AG04449 (cell line): Measurements from ENCODE around the gene RAB10.
"Not testable (repeated sequence)": the region's sequence is repeated elsewhere in the genome, so short reads cannot be mapped to it uniquely, and the experiment has no call there.

Experiments
- CTCF ChIA-PET: fragments of 350-600 bp; formaldehyde crosslinking; extraction: SDS; loops from one replicate; lab custom pipeline; 2021; ENCODE audit warnings: antibody characterized with exemption; lab: Yijun Ruan, JAX
- POLR2A ChIA-PET: fragments of 400-600, 350-600 bp; formaldehyde crosslinking; extraction: SDS; loops from one replicate; lab custom pipeline; 2020; ENCODE audit warnings: antibody characterized with exemption, inconsistent platforms; lab: Yijun Ruan, JAX
- DNase-seq: peaks from one replicate; pipeline ENCODE4 v3.0.0-alpha.2; 2010; ENCODE audit warnings: low read depth, low spot score
- H3K4me3 ChIP-seq: 2 replicates; pipeline ENCODE4 v1.5.1; 2011; ENCODE audit warnings: low read depth, mild to moderate bottlenecking, control low read depth, low read length
- CTCF ChIP-seq: IDR thresholded peaks from one replicate; pipeline ENCODE4 v1.5.1; 2011; ENCODE audit warnings: mild to moderate bottlenecking, moderate library complexity, low read length, control low read depth, inconsistent platforms; ENCODE audit not compliant: insufficient read depth; ENCODE audit errors: missing control alignments

RAB10 gene

DNA sequence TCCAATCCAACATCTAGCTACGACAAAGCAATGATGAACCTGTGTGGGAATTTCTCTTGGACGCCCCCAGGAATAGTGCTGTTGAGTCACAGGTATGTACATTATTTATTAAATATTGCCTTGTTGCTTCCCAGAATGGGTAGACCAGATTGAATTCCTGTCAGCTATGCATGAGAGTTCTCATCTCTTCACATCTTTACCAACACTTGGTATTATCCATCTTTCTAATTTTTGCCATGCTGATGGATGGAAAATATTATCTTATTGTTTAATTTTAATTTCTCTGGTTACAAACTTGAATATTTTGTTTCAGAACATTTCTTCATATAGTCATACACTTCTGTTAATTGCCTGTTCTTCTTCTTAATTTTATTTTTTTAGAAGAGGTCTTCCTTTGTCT is 9.6 kb upstream of the RAB10 start:
- no peak for TF ChIP-seq CTCF
- ChIA-PET CTCF (interaction anchor here (0.7 to 1.8 kb wide), 2 partner anchors 10 to 160 kb away, joined by 3 to 6 read pairs; partner anchors contain the start of gene RAB10), POLR2A (no interaction called here)
- no peak overlapping the region for H3K4me3 ChIP-seq
- DNase-seq = no peak

DNA sequence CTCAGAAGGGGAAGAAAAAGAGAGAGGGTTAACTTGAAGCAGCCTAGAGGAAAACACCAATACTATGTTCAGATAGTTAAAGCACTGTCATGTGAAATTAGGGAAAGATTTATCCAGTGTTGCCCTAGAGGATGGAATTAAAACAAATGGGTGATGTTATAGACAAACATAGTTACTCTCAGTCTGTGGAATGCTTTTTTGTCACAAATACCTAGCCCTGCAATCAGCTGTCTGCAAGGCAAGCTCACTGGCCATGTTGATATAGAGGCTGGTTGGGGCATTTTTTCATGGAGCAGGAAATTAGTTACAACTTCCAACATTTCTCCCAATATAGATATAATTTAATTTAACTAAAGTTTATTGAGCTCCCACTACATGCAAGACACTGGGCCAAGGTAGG is 8.4 kb upstream of the RAB10 start:
- ChIA-PET POLR2A (interaction anchor here (1.0 kb wide), 1 partner anchor 9 kb away, joined by 3 read pairs; no protein-coding TSS in a partner anchor), CTCF (interaction anchor here (1.0 to 1.8 kb wide), 3 partner anchors 8 to 62 kb away, joined by 3 to 6 read pairs (median 3); partner anchors contain the start of gene RAB10)
- no peak for TF ChIP-seq CTCF

DNA sequence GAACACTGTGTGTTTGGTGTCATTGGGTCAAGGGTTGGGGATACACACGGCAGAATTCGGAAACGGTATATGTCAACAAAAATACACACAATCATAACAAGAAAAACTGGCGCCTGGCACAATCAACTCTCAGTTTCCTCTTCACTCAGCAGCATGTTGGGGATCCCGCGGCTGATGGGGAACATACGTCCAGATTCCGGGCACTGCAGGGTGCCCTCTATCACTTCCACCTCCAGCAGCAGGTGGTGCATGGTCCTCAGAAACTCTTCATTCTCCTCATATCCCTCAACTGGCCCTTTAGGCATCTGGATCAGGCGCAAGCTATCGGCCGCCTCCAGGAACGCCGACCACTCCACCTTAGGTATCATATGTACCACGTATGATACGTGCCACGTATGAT is 5.8 kb upstream of the RAB10 start:
- DNase-seq, H3K4me3 ChIP-seq, POLR2A ChIA-PET: not testable (repeated sequence)
- CTCF ChIA-PET = interaction anchor here (1.2 kb wide), 1 partner anchor 10 kb away, joined by 7 read pairs; no protein-coding TSS in a partner anchor

More for the DNA sequence above, 8.4 kb upstream of the RAB10 start:
- H3K4me3 ChIP-seq = no peak overlapping the region
- DNase-seq = no peak

DNA sequence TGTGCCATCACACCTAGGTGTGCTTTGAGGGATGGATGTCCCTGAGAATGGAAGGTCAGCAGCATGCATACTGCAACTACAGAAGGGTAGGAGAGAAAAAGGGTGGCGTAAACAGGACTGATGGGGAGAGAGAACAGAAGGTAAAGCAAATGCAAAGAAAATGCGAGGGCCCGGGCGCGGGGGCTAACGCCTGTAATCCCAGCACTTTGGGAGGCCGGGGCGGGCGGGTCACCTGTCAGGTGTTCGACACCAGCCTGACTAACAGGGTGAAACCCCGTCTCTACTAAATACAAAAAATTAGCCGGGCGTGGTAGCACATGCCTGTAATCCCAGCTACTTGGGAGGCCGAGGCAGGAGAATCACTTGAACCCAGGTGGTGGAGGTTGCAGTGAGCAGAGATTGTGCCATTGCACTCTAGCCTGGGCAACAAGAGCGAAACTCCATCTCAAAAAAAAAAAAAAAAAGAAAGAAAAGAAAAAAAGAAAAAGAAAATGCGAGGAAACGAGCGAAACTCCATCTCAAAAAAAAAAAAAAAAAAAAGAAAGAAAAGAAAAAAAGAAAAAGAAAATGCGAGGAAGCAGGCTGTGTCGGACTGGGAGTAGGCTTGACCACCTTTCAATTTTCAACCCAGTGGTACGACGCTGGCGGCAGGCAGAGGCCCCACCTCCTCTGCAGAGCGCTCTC is 1.2 kb upstream of the RAB10 start:
- not testable (repeated sequence) for DNase-seq
- ChIA-PET CTCF (interaction anchor here (0.7 to 2.3 kb wide), 6 partner anchors 8 to 83 kb away, joined by 3 to 12 read pairs (median 5); no protein-coding TSS in a partner anchor), POLR2A (interaction anchor here (0.7 to 1.6 kb wide), 4 partner anchors 12 to 376 kb away, joined by 3 to 5 read pairs (median 4); no protein-coding TSS in a partner anchor)
- H3K4me3 ChIP-seq = peak overlapping the region; percentile 75

- ChIA-PET CTCF (interaction anchor here (0.7 to 3.0 kb wide), 6 partner anchors 8 to 112 kb away, joined by 3 to 12 read pairs (median 5); no protein-coding TSS in a partner anchor), POLR2A (interaction anchor here (0.6 to 1.6 kb wide), 5 partner anchors 12 to 49 kb away, joined by 3 to 5 read pairs (median 5); no protein-coding TSS in a partner anchor)
- no peak for DNase-seq
- no peak for TF ChIP-seq CTCF
- peak overlapping the region; percentile 75 for H3K4me3 ChIP-seq
These were observed 540 bp upstream of the RAB10 start for GRCh38 chr2:26033270-26033817.

- CTCF ChIA-PET = interaction anchor here (0.7 to 3.0 kb wide), 8 partner anchors 10 to 110 kb away, joined by 3 to 12 read pairs (median 4); no protein-coding TSS in a partner anchor
- TF ChIP-seq CTCF = no peak
- POLR2A ChIA-PET = interaction anchor here (1.0 to 1.6 kb wide), 4 partner anchors 9 to 47 kb away, joined by 3 to 5 read pairs (median 4); no protein-coding TSS in a partner anchor
- H3K4me3 ChIP-seq = peak overlapping the region; percentile 75
- DNase-seq = no peak
These were observed 731 bp downstream of the RAB10 start for GRCh38 chr2:26034637-26034992.
